ENCODE measurements around the gene IFT20. TPM values are rescaled to one million over a fixed set of nuclear protein-coding genes. Genes with fewer than 3 reads are reported as not detected.

Gene IFT20
- total and polyA plus RNA-seq, 9 of the 15 experiments (the other 6 are each of a cell fraction or from before 2014, with no cell fraction given) = 11.2 to 38.6 (median 20.1) TPM

DNA sequence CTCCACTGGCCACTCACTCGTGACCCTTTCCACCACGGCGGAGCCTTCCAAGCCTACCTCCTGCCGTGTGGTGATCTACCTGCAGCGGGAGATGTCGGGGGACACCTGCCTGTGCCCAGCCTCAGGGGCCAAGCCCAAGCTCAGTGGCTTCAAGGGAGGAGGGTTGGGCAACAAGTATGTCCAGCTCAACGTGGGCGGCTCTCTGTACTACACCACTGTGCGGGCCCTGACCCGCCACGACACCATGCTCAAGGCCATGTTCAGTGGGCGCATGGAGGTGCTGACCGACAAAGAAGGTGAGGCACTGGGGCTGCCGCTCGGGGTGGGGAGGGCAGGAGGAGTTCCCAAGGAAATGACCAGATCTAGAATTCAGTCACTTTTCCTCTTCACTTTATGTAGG lies 4.2 kb upstream of the IFT20 start:
- H3K9me1 ChIP-seq (ENCODE audit: control insufficient read depth, insufficient read depth, low read length) = peaks cover 2% of the 10 kb centered on the region
- peaks cover 27% of the 10 kb centered on the region for H3K79me2 ChIP-seq (ENCODE audit: control insufficient read depth, insufficient read depth, low read length)
- ChIA-PET POLR2A (interaction anchor here (1.5 kb wide), 1 partner anchor 11 kb away, joined by 8 read pairs; no protein-coding TSS in a partner anchor), CTCF (ENCODE audit: low intra/inter-chr PET ratio) (no interaction called here)
- ATAC-seq (no peak), DNase-seq (ENCODE audit: extremely low read depth in 1 of 4, low spot score in 3 of 4) (no peak), FAIRE-seq (no peak)
- peak overlapping the region in 1 of 2 experiments; percentile 62; a peak in 1 of 4 replicates for H3K9ac ChIP-seq (ENCODE audit: insufficient read depth in 1 of 2, low read depth in 2 of 2, low read length in 2 of 2)
- H4K20me1 ChIP-seq (replicated peaks; ENCODE audit: control insufficient read depth, insufficient read depth, low read length) = peaks cover 8% of the 10 kb centered on the region; the same call in 1 of the 2 replicates
- H3K4me3 ChIP-seq = no peak overlapping the region
- in situ Hi-C loops (cut with MboI) = no loop called here
- H2AFZ ChIP-seq (ENCODE audit: low read depth, low read length) = no peak overlapping the region
- no peaks in the 10 kb centered on the region for H3K27me3 ChIP-seq (ENCODE audit: control insufficient read depth in 2 of 2, insufficient read depth in 2 of 2, low read length in 2 of 2)
- TF ChIP-seq EGR1 (conservative IDR thresholded peaks at IDR 0.05) (no peak), ZC3H8 (IDR thresholded peaks at IDR 0.05) (no peak), PTTG1 (tag; IDR thresholded peaks at IDR 0.05; ENCODE audit: low read depth) (no peak), ARID2 (IDR thresholded peaks at IDR 0.05) (no peak), ELF2 (CRISPR knock-in tag; IDR thresholded peaks at IDR 0.05) (no peak), BCL6 (CRISPR knock-in tag; IDR thresholded peaks at IDR 0.05) (no peak), ZNF408 (CRISPR knock-in tag; IDR thresholded peaks at IDR 0.05; ENCODE audit: low read depth) (no peak), ZNF551 (CRISPR knock-in tag; IDR thresholded peaks at IDR 0.05) (no peak)
- TF ChIP-seq, protein P1, sequence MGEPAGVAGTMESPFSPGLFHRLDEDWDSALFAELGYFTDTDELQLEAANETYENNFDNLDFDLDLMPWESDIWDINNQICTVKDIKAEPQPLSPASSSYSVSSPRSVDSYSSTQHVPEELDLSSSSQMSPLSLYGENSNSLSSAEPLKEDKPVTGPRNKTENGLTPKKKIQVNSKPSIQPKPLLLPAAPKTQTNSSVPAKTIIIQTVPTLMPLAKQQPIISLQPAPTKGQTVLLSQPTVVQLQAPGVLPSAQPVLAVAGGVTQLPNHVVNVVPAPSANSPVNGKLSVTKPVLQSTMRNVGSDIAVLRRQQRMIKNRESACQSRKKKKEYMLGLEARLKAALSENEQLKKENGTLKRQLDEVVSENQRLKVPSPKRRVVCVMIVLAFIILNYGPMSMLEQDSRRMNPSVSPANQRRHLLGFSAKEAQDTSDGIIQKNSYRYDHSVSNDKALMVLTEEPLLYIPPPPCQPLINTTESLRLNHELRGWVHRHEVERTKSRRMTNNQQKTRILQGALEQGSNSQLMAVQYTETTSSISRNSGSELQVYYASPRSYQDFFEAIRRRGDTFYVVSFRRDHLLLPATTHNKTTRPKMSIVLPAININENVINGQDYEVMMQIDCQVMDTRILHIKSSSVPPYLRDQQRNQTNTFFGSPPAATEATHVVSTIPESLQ (CRISPR knock-in tag; IDR thresholded peaks at IDR 0.05) = no peak
- TF ChIP-seq, protein P2, sequence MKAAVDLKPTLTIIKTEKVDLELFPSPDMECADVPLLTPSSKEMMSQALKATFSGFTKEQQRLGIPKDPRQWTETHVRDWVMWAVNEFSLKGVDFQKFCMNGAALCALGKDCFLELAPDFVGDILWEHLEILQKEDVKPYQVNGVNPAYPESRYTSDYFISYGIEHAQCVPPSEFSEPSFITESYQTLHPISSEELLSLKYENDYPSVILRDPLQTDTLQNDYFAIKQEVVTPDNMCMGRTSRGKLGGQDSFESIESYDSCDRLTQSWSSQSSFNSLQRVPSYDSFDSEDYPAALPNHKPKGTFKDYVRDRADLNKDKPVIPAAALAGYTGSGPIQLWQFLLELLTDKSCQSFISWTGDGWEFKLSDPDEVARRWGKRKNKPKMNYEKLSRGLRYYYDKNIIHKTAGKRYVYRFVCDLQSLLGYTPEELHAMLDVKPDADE (conservative IDR thresholded peaks at IDR 0.05; ENCODE audit: control insufficient read depth, low read depth, low read length) = no peak
- TF ChIP-seq, protein P3, sequence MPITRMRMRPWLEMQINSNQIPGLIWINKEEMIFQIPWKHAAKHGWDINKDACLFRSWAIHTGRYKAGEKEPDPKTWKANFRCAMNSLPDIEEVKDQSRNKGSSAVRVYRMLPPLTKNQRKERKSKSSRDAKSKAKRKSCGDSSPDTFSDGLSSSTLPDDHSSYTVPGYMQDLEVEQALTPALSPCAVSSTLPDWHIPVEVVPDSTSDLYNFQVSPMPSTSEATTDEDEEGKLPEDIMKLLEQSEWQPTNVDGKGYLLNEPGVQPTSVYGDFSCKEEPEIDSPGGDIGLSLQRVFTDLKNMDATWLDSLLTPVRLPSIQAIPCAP (CRISPR knock-in tag; IDR thresholded peaks at IDR 0.05; ENCODE audit: borderline replicate concordance) = no peak
- TF ChIP-seq, protein P4, sequence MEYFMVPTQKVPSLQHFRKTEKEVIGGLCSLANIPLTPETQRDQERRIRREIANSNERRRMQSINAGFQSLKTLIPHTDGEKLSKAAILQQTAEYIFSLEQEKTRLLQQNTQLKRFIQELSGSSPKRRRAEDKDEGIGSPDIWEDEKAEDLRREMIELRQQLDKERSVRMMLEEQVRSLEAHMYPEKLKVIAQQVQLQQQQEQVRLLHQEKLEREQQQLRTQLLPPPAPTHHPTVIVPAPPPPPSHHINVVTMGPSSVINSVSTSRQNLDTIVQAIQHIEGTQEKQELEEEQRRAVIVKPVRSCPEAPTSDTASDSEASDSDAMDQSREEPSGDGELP (CRISPR knock-in tag; IDR thresholded peaks at IDR 0.05; ENCODE audit: borderline replicate concordance) = no peak
- TF ChIP-seq, protein P5, sequence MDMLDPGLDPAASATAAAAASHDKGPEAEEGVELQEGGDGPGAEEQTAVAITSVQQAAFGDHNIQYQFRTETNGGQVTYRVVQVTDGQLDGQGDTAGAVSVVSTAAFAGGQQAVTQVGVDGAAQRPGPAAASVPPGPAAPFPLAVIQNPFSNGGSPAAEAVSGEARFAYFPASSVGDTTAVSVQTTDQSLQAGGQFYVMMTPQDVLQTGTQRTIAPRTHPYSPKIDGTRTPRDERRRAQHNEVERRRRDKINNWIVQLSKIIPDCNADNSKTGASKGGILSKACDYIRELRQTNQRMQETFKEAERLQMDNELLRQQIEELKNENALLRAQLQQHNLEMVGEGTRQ (CRISPR knock-in tag; IDR thresholded peaks at IDR 0.05) = no peak
- H3K27ac ChIP-seq (ENCODE audit: extremely low read depth, low read depth, low read length) = no peak overlapping the region
- no peak overlapping the region for H3K4me2 ChIP-seq (ENCODE audit: insufficient read depth, low read length)
- peaks cover 12 to 22% of the 10 kb centered on the region in 2 experiments; a peak in 4 of 5 replicates for H3K4me1 ChIP-seq (replicated peaks in 1 of 2; ENCODE audit: control insufficient read depth in 2 of 2, insufficient read depth in 2 of 2, low read length in 2 of 2)
- intact Hi-C loops (cut with micrococcal nuclease) = no loop called here
- H3K36me3 ChIP-seq (ENCODE audit: control insufficient read depth, insufficient read depth, low read length) = peaks cover 42% of the 10 kb centered on the region
- no peaks in the 10 kb centered on the region for H3K9me3 ChIP-seq (replicated peaks; ENCODE audit: control insufficient read depth, insufficient read depth, low read depth, low read length)
- no TSS peak for BruUV-seq (replicated peaks)
- 79% methylated on average over 13 of the region's 15 CpGs for WGBS (ENCODE audit: insufficient coverage, low coverage, missing lambda C conversion rate)

All from K562 (cell line).